Ecto neural progenitor cell (in vitro differentiated cells): ENCODE data around the gene OR52D1.

Experiments
- DNase-seq: peaks from one replicate; pipeline ENCODE4 v3.0.0-alpha.2; 2018; ENCODE audit warnings: low spot score

OR52D1 gene

GRCh38 chr11:5488385-5488784 lies at the start of gene OR52D1:
Gene OR52D1 (plus strand): TSS chr11:5488685. CDS start chr11:5488707, 22 bp downstream.
- no peak for DNase-seq

- no peak for DNase-seq
These were observed 47.1 kb upstream of the OR52D1 start, which contains the start of gene OR51I1 for GRCh38 chr11:5441414-5441813. Gene OR51I1 (minus strand): TSS chr11:5441514. CDS start chr11:5441514, 0 bp downstream.

GRCh38 chr11:5443835-5444393 lies 44.6 kb upstream of the OR52D1 start:
- no peak for DNase-seq

GRCh38 chr11:5449023-5449422 lies 39.5 kb upstream of the OR52D1 start, which contains the start of gene OR51I2:
Gene OR51I2 (plus strand): TSS chr11:5449323. CDS start chr11:5453489, 4,166 bp downstream.
- no peak for DNase-seq

- no peak for DNase-seq
These were observed 39.1 kb upstream of the OR52D1 start for GRCh38 chr11:5449432-5449831.

GRCh38 chr11:5460983-5461621 lies 27.4 kb upstream of the OR52D1 start:
- no peak for DNase-seq

- DNase-seq = no peak
These were observed 21.0 kb upstream of the OR52D1 start for GRCh38 chr11:5467527-5467926.

- no peak for DNase-seq
These were observed 14.6 kb upstream of the OR52D1 start for GRCh38 chr11:5473921-5474320.

- DNase-seq = no peak
These were observed 12.2 kb upstream of the OR52D1 start for GRCh38 chr11:5476186-5476819.

GRCh38 chr11:5486003-5486402 lies 2.5 kb upstream of the OR52D1 start:
- DNase-seq = no peak

- DNase-seq = no peak
These were observed 2.1 kb upstream of the OR52D1 start for GRCh38 chr11:5486421-5486820.

- DNase-seq = no peak
These were observed 414 bp downstream of the OR52D1 start for GRCh38 chr11:5488798-5489399.

- no peak for DNase-seq
These were observed 1.3 kb downstream of the OR52D1 start for GRCh38 chr11:5489576-5490357.

GRCh38 chr11:5499671-5500070 lies 11.2 kb downstream of the OR52D1 start:
- no peak for DNase-seq

- DNase-seq = no peak
These were observed 11.9 kb downstream of the OR52D1 start for GRCh38 chr11:5500393-5500801.

- DNase-seq = no peak
These were observed 16.0 kb downstream of the OR52D1 start for GRCh38 chr11:5504403-5504921.

- DNase-seq = no peak
These were observed 17.0 kb downstream of the OR52D1 start for GRCh38 chr11:5505363-5506048.

GRCh38 chr11:5507177-5507932 lies 18.9 kb downstream of the OR52D1 start:
- no peak for DNase-seq

- DNase-seq = no peak
These were observed 19.4 kb downstream of the OR52D1 start for GRCh38 chr11:5507933-5508305.

GRCh38 chr11:5508605-5509004 lies 20.1 kb downstream of the OR52D1 start:
- DNase-seq = no peak

- no peak for DNase-seq
These were observed 21.3 kb downstream of the OR52D1 start, which contains the start of gene UBQLN3 for GRCh38 chr11:5509803-5510202. Gene UBQLN3 (minus strand): TSS chr11:5509957. CDS start chr11:5509558, 399 bp downstream.
